GM18508 (cell line): ENCODE data around the gene ELSPBP1.
"Not testable (repeated sequence)": the region's sequence is repeated elsewhere in the genome, so short reads cannot be mapped to it uniquely, and the experiment has no call there.

Source experiments
- ATAC-seq: cut with Tn5 transposase; IDR thresholded peaks from one replicate; pipeline ENCODE4 v1.9.1; 2021; ENCODE audit warnings: moderate number of reproducible peaks; ENCODE audit not compliant: insufficient read depth, unreplicated experiment

ELSPBP1 gene

DNA sequence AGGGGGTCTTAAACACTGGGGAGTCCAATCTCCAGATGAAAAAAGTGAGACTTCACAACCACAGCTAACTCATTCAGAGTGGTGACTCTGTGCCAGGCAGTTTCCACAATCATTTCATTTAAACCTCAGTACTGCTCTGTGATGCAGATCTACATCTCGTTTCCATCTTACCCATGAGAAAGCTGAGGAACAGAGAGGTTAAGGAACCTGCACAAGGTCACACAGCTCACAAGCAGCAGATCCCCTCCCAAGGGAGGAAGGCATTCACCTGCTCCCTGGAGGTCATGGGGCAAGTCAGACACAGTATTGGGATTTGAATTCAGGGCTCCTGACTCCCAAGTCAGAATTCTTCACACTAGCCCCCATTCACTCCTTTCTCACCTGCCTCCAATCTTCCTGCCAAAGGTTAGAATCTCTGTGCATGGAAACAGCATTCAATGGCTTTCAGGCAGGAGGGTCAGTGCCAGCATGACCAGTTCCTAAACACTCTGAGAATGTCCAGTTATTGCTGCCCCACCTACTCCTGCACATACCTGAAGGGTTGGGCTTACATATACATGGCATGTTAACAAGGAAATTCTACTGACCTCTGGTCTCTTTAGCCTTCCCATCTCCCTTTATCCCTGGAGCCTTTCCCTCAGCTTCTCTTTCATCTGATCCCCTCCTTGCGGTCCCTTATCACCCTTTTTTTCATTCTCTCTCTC is 47.6 kb downstream of the ELSPBP1 start:
- no peak for ATAC-seq

DNA sequence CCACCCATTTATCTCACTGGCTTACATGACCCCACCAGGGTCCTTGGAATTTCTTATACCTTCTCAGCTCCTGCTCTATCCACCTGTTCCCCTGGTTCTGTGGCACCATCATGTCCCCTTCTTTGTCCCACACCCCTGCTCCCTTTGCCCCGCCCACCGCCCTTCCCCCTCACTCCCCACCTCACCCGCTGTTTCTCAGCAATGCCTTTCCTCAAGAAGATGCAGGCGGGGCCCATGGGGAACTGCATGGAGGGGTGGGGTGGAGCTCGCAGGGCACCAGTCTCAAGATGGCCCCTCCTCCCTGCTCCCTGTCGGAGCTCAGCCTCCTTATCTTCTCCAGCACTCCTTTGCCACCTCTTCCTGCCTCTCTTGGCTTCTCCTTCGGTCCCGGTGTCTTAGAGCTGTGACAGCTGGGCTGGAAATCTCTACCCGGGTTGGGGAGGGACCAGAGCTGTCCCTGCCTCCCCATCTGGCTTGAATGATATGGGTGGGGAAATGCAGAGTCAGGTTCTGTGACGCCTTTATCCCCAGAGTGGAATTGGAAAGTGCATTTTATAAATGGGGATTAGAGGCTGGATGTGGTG is 49.3 kb downstream of the ELSPBP1 start, which contains the start of gene CABP5:
Gene CABP5 (minus strand): TSS at position 405 of the 584 bp plus-strand sequence. CDS start 157 bp downstream, at position 248.
- no peak for ATAC-seq

DNA sequence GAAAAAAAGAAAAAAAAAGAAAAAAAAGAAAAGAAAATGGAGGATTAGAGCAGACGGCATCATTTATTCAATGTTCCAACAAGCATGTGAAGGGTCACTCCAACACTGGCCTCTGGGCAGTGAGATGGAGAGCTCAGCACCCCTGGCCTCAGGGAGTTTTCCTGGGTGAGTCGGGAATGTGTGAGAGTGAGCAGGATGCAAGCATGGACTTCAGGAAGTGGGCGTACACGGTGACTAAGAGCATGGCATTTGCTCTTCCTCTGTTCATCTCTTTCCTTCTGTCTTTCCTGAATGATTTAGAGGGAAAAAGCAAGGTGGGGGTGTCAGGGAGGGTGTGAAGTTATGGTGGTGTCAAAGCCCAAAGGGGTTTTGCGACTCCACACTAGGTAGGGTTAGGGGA is 50.1 kb downstream of the ELSPBP1 start:
- ATAC-seq: no peak

DNA sequence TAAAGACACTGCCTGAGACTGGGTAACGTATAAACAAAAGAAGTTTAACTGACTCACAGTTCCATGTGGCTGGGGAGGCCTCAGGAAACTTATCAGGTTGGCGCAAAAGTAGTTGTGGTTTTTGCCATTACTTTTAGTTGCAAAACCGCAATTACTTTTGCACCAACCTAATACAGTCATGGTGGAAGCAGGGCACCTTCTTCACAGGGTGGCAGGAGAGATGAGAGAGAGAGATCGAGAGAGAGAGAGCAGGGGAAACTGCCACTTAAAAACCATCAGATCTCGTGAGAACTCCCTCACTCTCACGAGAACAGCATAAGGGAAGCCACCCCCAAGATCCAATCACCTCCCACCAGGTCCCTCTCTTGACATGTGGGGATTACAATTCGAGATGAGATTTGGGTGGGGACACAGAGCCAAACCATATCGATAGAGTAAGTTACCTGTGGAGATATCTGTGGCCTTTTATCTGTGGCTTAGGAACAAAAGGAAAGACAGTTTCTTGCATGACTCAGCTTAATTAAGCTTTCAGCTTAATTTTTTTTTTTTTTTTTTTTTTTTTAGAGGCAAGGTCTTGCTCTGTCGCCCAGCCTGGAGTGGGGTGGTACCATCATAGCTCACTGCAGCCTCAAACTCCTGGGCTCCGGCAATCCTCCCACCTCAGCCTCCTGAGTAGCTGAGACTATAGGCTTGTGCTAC is 57.1 kb downstream of the ELSPBP1 start:
- ATAC-seq: no peak

DNA sequence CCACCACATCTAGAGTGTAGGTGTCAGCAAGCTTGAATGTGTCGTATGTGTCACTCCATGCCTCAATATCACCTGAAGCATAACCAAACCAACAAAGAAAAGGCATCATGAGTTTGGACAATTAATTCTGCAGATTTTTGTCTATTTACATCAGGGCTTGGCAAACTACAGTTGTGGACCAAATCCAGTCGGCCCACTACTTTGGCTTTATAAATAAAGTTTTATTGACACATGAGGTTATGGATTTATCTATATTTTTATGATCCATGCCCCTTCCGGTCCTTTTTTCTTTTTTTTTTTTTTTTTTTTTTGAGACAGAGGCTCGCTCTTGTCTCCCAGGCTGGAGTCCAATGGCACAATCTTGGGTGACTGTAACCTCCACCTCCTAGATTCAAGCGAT is 58.6 kb downstream of the ELSPBP1 start:
- ATAC-seq: no peak

DNA sequence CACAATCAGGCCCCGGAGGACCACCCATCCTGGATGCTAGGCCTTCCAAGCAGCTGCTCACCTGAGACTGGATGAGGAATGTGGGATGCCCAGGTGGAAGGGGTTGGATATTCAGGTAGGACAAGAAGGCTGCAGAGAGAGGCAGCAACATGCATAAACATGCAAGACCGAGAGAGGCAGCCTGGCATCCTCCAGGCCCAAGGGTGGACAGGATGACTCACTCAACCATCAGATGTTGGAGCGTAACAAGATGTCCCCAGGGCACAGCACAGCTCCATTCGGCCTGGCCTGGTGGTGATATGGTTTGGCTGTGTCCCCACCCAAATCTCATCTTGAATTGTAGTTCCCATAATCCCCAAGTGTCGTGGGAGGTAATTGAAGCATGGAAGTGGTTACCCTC is 59.4 kb downstream of the ELSPBP1 start:
- no peak for ATAC-seq

DNA sequence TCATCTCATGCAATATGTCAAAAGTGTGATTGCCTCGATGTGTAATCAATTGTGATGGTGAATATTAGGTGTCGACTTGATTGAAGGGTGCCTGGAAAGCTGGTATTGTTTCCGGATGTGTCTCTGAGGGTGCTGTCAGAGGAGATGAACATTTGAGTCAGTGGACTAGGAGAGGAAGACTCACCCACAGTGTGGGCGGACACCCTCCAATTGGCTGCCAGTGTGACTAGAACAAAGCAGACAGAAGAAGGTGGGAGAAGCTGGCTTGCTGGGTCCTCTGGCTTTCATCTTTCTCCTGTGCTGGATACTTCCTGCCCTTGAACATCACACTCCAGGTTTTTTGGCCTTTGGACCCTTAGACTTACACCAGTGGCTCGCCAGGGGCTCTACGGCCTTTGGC is 64.9 kb downstream of the ELSPBP1 start:
- ATAC-seq: no peak

DNA sequence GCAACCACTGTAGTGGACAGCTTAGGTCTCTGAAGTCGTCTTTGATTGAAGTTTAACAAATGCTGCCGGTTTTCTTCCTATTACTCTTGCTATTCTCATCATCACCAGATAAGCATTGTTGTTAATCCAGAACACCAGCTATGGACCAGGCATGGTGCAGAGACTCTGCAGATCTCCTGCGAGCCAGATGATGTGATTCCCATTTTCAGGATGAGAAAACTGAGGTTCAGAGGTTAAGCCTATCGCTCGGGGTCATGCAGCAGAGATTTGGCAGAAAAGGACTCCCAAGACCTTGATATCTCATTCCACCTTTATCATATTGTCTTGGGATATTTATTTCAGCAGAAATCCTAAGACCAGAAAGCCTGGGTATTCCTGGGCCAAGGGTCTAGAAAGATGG is 65.9 kb downstream of the ELSPBP1 start:
- no peak for ATAC-seq

DNA sequence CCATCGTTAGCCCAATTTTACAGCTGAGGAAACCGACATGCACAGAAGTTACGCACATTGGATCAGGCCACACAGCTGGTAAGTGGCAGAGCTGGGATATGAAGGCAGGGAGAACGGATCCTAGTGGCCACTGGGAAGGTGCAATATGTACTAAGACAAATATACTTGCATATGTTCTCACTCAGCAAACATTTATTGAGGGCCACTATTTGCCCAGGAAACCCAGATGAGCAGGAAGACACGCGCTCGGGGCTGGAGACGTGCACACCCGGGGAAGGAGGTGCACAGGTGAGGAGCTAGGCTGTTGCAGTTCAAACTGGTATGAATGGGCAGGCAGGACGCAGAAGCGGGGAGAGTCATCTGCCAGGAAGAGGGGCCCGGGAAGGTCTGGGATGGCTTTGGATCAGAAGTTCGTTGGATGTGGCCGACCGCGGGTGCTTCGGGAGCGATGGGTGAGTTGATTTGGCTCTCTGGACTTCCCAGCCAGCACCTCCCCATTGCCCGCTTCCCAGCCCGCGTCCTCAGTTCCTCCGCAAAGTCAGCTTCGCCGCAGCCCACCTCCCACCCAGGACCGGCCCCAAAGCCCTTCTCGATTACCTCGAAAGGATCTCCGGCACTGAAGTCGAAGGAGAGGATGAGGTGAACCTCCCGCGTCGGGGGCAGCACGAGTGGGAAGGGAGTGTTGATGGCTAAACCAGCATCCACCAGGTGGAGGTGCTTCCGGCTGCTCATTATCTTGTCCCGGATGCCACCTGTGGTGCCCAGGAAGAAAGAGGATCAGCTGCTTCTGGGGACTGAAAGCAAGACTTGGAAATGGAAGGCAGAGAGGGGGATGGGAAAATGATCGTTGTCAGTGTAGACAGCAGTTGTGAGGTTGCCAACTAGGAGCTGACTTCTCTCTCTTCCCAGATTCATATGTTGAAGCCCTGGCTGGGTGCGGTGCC is 67.2 kb downstream of the ELSPBP1 start:
- ATAC-seq: no peak

DNA sequence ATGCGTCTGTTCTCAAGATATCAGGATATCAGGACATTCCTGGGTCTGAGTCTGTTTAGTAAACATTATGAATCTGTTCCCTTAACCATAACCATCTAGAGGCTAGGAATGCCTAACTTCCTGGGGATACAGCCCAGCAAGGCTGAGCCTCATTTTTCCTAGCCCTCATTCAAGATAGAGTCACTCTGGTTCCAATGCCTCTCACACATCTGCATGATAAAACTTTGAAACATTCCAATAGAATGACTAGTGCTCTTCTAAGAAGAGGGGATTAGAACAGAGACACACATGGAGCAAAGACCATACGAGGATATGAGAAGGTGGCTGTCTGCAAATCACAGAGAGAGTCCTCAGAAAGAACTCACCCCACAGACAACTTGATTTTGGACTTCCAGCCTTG is 70.1 kb downstream of the ELSPBP1 start:
- ATAC-seq: no peak

DNA sequence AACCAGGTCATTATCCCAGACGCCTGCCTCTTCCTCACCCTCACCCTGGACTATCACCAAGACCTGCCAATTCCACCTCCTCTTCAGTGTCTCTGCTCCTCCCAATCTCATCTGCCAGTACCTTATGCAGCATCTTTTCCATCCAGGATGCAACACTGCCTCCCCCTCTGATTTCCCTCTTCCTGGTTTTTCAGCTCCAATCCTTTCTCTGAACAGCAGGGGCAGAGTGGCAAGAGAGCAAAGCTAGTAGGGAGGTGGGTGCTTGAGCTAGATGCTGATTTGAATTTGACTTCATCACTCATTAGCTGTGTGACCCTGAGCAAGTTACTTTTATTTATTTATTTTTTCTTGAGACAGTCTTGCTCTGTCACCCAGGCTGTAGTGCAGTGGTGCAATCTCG is 75.0 kb downstream of the ELSPBP1 start:
- ATAC-seq: no peak

DNA sequence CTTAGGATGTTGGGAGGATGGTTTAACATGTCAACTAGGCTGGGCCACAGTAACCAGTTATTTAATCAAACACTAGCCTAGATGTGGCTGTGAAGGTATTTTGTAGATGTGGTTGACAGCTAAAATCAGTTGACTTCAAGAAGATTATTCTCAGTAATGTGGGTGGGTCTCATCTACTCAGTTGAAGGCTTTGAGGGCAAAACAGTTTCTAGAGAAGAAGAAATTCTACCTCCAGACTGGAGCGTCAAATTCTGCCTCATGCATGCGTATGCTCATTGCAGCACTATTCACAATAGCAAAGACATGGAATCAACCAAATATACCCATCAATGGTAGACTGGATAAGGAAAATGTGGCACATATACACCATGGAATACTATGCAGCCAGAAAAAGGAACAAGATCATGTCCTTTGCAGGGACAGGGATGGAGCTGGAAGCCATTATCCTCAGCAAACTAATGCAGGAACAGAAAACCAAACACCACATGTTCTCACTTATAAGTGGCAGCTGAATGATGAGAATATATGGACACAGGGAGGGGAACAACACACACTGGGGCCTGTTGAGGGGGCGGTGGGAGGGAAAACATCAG is 75.8 kb downstream of the ELSPBP1 start:
- not testable (repeated sequence) for ATAC-seq
